GM18951 (cell line): Measurements from ENCODE around the gene ACSS3.

Source experiments
- POLR2A ChIP-seq: IDR thresholded peaks from 4 replicates; pipeline ENCODE4 v1.6.1; 2011; ENCODE audit warnings: mild to moderate bottlenecking; ENCODE audit not compliant: insufficient read length, insufficient read depth; ENCODE audit errors: extremely low read depth
- in situ Hi-C: fragments of 300-500 bp; cut with MboI; formaldehyde crosslinking; loops from one replicate; pipeline ENCODE4 v1.12.0; 2022; ENCODE audit warnings: low sequenced_read_pairs, mixed read lengths, inconsistent platforms; ENCODE audit not compliant: unreplicated experiment

The ACSS3 gene

GRCh38 chr12:81294325-81295190 lies 216.7 kb downstream of the ACSS3 start:
- in situ Hi-C loops: no loop called here
- TF ChIP-seq POLR2A: no peak

GRCh38 chr12:81295251-81295650 lies 217.4 kb downstream of the ACSS3 start:
- no peak for TF ChIP-seq POLR2A
- in situ Hi-C loops: no loop called here

- TF ChIP-seq POLR2A: no peak
- in situ Hi-C loops: no loop called here
Measured at GRCh38 chr12:81296556-81297305, 218.9 kb downstream of the ACSS3 start.

- in situ Hi-C loops: no loop called here
- no peak for TF ChIP-seq POLR2A
Measured at GRCh38 chr12:81297601-81298000, 219.7 kb downstream of the ACSS3 start.

GRCh38 chr12:81300454-81300853 lies 222.6 kb downstream of the ACSS3 start:
- TF ChIP-seq POLR2A: no peak
- in situ Hi-C loops: no loop called here

GRCh38 chr12:81303935-81304334 lies 226.1 kb downstream of the ACSS3 start:
- in situ Hi-C loops: no loop called here
- no peak for TF ChIP-seq POLR2A
